Esophagus squamous epithelium (tissue), 4 donors: ENCODE measurements around the gene IQCE.

Source experiments
- CTCF ChIP-seq, 6 experiments: fragments of 450-650 bp in 4 of 6; fragments of 200-600 bp in 2 of 6; sonication (generic) in 2 of 6; IDR thresholded peaks; one replicate each; pipeline ENCODE4 v1.5.1; 2016 to 2019; ENCODE audit warnings: antibody characterized with exemption in 6 of 6, mild to moderate bottlenecking in 4 of 6, moderate library complexity in 4 of 6
- POLR2A ChIP-seq, 4 donors: fragments of 450-650 bp; IDR thresholded peaks; one replicate each; pipeline ENCODE4 v1.6.1; 2017; ENCODE audit warnings: antibody characterized with exemption in 4 of 4, mild to moderate bottlenecking in 4 of 4, moderate library complexity in 3 of 4

- no peak for TF ChIP-seq POLR2A (IDR thresholded peaks at IDR 0.05)
- no peak for TF ChIP-seq CTCF (IDR thresholded peaks at IDR 0.05)
Observed at GRCh38 chr7:2651847-2652735, 93.3 kb downstream of the IQCE start.
